ENCODE data around the gene PARD3B.

PARD3B gene

DNA sequence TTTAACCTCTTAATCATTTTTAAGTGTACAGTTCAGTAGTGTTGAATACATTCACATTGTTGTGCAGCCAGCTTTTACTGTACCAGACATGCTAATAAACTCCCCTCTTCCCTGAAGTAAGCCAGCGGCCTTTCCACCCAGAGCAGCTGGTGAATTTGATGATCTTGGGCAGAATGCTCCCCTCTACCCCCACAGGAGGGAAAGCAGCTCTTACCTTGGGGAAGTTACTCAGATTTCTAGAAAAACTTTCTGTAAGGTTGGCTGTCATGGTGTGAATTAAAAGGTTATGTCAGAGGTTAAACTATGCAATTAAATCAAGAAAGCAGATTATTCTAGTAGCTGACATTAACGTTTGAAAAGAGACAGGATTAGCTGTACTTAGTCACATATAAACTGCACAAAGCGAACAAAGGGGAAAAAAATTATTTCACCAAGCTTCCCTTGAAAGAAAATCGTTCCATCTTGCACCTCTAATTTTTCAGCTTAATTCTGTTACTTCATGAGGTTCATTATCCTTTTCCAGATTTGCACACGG is 738.5 kb downstream of the PARD3B start:
- FAIRE-seq, result no peak
- DNase-seq (ENCODE audit: insufficient read length, low spot score), result no peak

- DNase-seq (ENCODE audit: insufficient read length, low spot score), result no peak
- FAIRE-seq, result no peak
These were observed 739.1 kb downstream of the PARD3B start for GRCh38 chr2:205284334-205284733.

DNA sequence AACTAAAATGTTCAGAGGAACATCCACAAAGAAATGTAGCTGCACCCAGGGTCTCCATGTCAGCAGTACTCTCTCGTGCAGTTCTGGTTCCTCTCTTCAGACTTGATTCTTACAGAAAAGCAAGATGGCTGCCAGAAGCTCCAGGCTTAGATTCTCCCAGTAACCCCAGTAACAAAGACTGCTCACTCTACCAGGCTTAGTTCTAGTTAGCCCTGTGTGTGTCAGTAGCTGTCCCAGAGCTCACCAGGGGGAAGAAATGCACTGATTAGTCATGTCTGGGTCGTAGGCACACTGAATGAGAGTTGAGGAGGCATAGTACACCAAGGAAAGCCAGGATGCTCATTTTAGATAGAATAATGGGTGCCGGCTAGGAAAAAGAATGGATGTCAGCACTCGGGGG is 742.0 kb downstream of the PARD3B start:
- DNase-seq (ENCODE audit: insufficient read length, low spot score), result no peak
- FAIRE-seq, result no peak

DNA sequence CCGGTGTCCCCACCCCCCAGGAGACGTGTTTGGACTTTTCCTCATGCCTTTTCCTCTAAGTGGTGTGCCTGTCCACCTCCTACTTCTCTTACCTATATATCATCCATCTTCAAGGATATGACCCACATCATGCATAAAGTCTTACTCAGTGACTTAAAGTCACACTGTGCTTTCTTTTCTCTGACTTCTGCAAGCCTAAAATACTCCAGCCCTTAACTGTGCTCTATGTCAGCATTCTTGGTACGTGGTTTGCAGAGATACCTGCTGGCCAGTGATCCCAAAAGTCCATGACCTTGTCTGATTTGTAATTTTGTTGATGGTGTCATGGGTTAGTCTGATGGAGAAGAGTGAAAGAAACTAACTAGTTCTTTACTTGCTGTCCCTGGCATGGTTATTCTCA is 743.4 kb downstream of the PARD3B start:
- FAIRE-seq, result no peak
- no peak for DNase-seq (ENCODE audit: insufficient read length, low spot score)

DNA sequence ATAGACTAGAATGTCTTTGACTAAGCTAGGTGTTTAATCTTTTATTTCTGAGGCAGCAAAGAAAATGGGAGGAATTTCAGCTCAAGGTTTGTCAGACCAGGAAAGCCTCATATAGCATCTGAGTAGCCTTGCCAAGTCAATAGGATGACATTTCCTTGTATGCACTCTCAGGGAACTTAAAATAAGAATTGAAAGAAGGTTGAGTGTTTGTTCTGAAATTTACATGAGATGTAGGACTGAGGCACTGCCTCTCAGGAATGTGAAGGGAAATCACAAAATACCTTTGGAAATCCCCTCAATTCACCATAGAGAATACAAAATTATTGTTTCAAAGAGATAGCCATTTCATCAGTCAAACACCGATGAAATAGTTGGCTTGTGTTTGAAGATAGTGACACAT is 745.0 kb downstream of the PARD3B start:
- DNase-seq (ENCODE audit: insufficient read length, low spot score) (no peak), FAIRE-seq (no peak)

DNA sequence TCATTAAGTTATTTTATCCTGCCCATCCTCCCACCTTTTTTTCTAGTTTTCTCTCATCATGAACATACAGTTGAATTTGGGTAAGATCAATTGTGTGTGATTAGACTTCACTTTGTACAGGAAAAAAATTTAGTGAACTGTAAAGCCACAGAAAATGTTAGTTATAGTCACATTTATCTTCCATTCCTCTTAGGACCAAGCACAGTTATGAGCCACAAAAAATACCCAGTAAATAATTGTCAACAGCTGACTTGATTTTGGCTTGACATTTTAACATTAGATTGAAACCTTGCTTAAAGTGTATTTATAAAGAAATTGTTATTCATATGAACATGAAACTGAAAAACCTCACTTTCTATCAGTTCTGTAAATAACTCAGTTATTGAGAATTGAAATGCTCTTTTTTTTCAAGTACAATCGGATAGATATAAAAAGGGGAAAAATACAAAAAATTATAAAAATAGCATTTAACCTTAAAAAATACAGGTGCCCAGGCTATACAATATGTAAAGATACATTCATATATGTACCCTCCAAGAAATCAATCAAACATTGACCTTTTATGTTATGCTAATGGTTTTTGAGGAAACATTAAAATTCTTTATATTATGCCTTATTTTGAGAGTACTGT is 747.5 kb downstream of the PARD3B start:
- DNase-seq (ENCODE audit: insufficient read length, low spot score), result no peak
- no peak for FAIRE-seq

- no peak for FAIRE-seq
- DNase-seq (ENCODE audit: insufficient read length, low spot score), result no peak
These were observed 748.3 kb downstream of the PARD3B start for GRCh38 chr2:205293559-205293958.

DNA sequence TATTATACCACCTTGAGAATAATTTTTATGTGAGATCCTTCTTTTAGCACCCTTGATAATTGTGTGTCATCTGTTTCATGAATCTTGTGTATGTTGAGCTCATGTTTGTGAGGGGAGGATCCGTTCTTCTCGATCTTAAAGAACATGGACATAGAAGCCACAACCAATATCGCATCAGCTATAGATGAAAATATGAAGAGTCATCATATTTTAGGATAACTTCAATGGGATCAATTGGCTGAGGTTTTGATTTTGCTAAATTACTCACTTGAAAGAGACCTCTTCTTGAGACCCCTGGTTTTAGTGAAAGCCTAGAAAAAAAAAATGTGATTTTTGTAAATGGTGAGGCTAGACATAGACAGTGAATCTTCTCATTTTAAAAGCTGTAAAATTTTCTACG is 751.7 kb downstream of the PARD3B start:
- FAIRE-seq (no peak), DNase-seq (ENCODE audit: insufficient read length, low spot score) (no peak)

GRCh38 chr2:205297368-205297767 is 752.1 kb downstream of the PARD3B start:
- FAIRE-seq (no peak), DNase-seq (ENCODE audit: insufficient read length, low spot score) (no peak)

- DNase-seq (ENCODE audit: insufficient read length, low spot score) (no peak), FAIRE-seq (no peak)
These were observed 752.6 kb downstream of the PARD3B start for GRCh38 chr2:205297846-205298245.

GRCh38 chr2:205311201-205311600 is 765.9 kb downstream of the PARD3B start:
- FAIRE-seq, result no peak
- no peak for DNase-seq (ENCODE audit: insufficient read length, low spot score)

DNA sequence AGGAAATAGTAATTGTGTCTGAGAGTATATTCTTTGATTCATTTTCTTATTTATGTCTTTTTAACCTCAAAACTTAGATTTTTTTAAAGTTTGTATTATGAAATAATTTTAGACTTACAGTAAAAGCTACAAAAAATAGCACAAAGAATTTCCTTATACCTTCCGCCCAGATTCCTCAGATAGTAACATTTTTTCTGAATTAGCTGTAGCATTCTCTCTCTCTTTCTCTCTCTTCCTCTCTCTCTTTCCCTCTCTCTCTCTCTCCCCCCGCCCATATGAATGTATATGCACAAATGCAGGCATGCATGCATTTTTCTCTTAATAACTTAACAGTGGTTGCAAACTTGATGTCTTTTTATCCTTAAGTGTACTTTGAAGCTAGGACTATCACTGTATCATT is 776.0 kb downstream of the PARD3B start:
- no peak for FAIRE-seq
- no peak for DNase-seq (ENCODE audit: insufficient read length, low spot score)

DNA sequence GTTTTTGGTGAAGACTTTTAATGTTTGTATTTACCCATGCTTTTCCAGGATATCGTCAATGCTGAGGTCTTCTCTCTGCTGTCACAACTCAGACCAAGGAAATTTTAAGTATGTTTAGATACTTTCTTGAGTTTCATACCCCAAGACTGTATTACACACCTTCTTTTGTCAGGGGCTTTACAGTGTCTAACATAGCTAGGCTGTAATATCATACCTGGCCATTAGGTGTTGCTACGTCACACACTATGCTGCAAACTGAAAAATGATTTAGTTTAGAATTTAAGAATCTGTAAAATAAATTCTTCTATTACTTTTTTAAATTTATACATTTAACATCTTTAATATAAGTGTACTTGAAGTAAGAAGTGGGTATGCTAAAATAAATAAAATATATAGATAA is 778.7 kb downstream of the PARD3B start:
- DNase-seq (ENCODE audit: insufficient read length, low spot score) (no peak), FAIRE-seq (peak; percentile 53)

- FAIRE-seq, result no peak
- no peak for DNase-seq (ENCODE audit: insufficient read length, low spot score)
These were observed 779.1 kb downstream of the PARD3B start for GRCh38 chr2:205324355-205324754.

DNA sequence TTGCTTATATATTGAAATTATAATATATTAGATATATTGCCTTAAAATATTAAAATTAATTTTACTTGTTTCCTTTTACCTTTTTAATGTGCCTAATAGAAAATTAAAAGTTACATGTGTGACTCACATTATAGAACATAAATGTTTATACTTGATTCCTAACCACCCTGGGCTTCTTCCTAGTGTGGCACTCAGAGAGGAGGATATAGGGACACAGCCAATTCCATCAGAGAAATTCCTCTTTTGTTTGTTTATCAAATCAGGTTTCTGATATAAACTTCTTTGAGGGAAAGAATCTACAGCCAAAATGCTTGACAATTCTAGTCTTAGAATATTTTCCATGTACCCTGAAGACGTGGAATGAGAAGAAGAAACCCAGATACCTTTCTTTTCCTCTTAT is 788.1 kb downstream of the PARD3B start:
- DNase-seq (ENCODE audit: insufficient read length, low spot score) (no peak), FAIRE-seq (no peak)

DNA sequence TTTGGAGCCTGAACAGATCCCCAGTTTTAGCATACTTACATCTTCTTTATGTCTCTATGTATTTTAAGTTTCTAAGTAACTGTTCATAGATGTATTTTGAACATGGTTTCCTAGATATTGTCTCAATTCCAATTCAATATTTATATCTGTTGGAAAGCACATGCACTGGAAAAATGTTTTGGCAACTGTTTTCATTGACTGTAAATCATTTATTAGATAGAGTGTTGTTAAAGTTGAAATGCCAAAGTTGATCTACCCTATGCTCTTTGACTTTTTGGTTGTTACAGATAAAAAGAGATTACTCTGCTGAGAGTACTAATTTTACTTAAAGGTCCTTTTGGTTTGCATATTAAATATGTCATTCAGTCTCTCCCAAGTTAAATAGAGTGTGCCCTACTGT is 792.0 kb downstream of the PARD3B start:
- FAIRE-seq, result no peak
- DNase-seq (ENCODE audit: insufficient read length, low spot score), result no peak

DNA sequence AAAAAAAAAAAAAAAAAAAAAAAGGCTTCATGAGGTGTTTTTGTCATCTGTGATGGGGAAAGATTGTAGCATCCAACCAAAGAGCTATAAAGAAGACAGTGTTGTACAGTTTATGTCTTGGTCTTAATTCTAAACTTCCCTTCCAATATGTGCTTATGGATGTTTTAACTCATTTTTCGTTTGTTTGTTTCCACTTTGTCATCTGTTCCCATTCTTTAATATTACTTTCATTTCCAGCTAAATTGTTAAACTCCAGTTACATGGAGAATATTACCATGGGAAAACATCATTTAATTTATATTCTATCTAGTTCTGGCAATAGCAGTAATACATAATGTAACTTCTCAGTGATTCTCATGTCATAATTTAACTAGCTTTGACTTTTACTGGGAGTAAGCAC is 792.9 kb downstream of the PARD3B start:
- no peak for FAIRE-seq
- DNase-seq (ENCODE audit: insufficient read length, low spot score), result no peak

DNA sequence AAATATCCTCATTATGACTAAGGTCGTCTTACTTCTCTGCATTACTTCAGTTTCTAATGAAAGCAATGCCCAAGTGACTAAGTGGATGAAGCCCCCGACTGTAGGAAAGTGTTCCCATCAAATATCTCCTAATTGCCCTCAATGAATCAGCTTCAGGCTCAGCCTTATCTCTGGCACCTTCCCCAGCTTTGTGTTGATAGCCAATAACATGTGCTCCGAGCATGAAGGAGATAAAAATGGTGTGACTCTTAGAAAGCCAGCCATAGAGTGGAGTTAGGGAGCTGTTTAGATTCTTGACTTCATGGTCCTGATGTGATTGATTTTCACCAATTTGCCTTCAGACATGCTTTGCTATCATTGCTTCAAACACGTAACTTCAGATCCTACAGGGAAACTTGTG is 797.8 kb downstream of the PARD3B start:
- FAIRE-seq, result no peak
- no peak for DNase-seq (ENCODE audit: insufficient read length, low spot score)

DNA sequence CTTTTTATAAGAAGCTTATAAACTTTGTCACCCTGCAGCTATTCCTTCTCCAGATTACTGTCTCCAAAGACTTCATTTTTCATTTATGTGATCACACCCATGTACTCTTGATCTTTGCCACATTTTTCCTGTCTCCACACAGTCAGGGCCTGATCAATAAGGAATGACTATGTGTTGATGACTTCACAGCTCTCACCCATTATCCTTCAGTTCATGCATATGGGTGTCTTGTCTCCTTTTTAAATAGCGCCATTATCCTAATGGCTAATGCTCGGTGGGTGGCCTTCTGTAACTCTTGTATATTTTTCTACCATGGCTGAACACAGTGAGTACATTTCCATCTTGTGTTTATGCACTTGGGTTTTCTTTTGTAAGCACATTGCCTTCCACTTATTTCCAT is 801.4 kb downstream of the PARD3B start:
- no peak for FAIRE-seq
- DNase-seq (ENCODE audit: insufficient read length, low spot score), result no peak

DNA sequence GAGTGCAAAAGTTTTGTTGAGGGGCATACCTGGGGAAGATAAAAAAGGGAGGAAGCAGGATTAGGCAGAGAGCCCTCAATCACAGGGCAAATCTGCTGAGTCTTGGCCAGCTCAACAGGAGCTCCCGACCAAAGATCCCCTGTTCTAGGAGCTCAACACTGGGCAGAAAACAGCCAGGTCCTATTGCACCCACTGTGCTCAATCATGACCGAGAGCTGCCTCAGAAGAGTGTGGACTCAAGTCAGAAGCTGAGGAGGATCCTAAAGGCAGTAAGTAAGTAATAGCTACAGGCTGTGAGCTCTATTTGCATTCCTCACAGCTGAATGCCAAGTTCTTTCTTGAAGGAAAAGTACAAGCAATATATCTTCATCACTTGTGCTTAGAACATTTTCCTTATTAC is 802.6 kb downstream of the PARD3B start:
- no peak for DNase-seq (ENCODE audit: insufficient read length, low spot score)
- FAIRE-seq, result no peak

- FAIRE-seq, result no peak
- no peak for DNase-seq (ENCODE audit: insufficient read length, low spot score)
These were observed 806.8 kb downstream of the PARD3B start for GRCh38 chr2:205352094-205352493.

- DNase-seq (ENCODE audit: insufficient read length, low spot score) (no peak), FAIRE-seq (no peak)
These were observed 807.3 kb downstream of the PARD3B start for GRCh38 chr2:205352593-205352992.

- FAIRE-seq, result no peak
- no peak for DNase-seq (ENCODE audit: insufficient read length, low spot score)
These were observed 812.5 kb downstream of the PARD3B start for GRCh38 chr2:205357732-205358131.
